ENCODE measurements around the gene CSPG4.
"Not testable (repeated sequence)": the region's sequence is repeated elsewhere in the genome, so short reads cannot be mapped to it uniquely, and the experiment has no call there.

The CSPG4 gene

DNA sequence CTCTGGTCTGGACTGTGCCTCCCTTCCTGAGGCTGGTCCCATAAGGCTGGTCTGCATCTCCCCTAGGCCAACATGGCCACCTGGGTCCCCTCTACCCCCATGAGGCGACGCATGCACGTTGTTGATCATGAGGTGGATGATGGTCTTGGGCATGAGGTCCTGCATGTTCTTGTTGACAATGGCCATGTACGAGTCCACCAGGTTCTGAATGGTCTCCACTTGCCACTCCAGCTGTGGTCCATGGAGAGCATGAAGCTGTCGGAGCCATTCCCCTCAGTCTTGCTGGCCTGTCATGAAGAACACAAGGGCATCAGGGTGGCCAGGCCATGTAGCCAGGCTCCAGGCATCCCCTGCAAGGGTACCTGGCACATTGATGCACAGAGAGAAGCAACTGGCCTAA is 27.1 kb upstream of the CSPG4 start:
- DNase-seq, result no peak

DNA sequence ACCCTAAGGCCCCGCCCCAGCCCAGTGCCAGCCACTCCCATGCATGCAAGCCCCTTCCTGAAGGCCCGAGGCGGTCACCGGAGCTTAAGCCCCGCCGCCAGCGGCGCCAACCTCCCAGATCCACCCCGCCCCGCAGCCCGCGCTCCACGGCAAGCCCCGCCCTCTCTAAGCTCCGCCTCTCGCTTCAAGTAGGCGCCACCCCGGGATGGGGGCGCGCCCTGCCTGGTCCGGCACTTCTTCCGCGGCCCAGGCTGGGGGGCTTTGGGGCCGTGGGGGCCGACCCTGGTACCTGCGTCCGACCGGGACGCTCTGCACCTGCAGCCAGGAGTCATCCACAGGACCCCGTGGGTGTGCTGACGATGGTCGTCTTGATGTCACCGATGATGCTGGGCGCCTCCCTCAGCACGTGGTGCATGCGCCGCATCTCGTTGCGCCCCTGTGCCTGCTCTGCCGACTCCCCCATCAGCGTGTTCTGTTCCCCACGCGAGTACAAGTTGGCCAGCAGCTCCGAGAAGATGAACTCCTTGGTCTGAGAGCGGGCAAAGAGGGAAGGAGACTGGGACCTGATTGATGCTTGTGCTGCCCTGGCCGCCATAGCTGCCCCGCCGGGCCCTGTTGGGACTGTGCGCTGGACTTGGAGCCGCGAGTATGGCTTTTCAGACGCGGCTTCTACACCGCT is 26.1 kb upstream of the CSPG4 start:
- peak; percentile 46 for DNase-seq

DNA sequence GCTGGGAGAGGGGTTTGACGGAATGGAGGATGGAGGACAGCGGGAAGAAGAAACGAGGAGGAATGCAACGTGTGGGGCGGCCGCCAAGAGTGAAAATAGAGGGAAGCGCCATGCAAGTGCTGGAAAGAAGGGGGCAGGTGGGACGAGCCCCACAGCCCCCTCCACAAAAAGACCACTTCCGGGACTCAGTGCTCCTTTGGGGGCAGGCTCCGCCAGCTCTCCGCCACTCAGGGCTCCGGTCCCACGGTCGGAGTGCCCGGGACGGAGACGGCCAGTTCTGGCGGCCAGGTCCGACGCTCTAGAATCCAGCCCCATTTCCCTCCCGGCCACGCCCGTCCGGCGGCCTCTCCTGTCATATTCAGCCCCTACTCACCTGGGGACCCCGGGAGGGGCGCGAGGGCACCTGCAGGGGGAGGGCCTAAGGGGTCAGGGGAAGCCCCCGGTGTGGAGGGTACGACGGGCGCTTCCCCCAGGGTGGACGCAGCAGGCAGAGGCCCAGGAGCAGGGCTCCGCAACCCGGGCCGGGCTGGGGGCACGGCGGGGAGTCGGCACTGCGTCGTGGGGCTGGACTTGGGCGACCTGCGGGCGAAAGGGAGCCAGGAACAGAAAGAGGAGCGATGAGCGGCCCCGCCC is 25.5 kb upstream of the CSPG4 start:
- DNase-seq, result no peak

DNA sequence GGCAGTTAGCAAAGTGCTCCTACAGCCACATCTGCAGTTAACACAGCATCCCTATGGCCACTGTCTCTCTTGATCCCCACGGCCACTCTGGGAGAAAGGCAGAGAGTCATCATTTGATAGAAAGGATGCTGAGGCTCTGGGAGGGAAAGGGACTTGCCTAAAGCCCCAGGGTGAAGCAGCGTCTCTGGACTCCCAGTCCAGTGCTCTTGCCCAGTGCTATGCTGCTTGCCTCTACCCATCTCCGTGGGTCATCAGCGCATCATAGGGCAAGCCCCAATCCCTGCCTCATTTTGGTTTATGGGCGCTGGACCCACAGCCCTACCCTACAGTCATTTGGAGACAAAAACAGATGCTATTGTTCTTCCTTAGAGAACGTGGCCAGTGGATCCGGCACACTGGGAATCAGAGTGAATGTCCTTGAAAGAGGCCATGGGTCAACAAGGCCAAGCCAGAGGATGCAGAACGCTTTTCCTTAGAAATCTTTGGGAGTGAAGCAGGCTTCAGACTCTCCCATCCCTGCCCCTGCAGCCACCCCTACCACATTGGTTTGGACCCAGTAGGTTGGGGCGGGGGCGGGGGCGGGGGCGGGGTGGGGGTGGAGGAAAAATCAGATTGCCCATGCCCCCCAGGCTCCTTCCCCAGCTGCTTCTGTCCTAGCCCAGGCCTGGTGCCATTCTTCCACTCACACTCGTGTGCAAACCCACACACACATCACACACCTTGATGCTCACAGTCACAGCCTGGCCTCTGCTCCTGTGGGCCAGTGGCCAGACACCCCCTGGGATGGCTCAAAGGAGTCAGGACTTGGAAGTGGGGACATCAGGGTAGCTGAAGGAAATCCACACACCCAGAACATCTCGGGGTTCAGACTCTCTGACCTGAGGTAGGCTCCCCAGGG is 24.7 kb upstream of the CSPG4 start:
- DNase-seq, result not testable (repeated sequence)

DNA sequence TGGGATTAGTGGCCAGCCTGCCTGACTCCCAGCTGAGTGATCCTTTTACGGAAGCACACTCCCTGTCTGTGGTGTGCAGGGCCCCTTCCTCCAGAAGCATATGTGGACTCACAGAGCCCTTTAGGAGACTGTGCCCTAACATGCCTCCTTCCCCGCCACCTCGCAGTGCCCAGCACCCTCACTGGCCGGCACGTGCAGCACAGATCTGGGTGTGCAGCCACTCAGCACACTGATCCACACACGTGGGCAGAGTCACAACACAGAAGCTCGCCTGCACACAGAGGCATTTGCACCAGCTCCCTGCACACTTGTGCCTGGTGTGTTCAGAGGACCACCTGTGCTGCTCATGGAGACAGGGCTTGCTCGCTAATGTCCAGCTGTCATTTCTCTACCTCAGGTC is 23.6 kb upstream of the CSPG4 start:
- DNase-seq, result no peak

DNA sequence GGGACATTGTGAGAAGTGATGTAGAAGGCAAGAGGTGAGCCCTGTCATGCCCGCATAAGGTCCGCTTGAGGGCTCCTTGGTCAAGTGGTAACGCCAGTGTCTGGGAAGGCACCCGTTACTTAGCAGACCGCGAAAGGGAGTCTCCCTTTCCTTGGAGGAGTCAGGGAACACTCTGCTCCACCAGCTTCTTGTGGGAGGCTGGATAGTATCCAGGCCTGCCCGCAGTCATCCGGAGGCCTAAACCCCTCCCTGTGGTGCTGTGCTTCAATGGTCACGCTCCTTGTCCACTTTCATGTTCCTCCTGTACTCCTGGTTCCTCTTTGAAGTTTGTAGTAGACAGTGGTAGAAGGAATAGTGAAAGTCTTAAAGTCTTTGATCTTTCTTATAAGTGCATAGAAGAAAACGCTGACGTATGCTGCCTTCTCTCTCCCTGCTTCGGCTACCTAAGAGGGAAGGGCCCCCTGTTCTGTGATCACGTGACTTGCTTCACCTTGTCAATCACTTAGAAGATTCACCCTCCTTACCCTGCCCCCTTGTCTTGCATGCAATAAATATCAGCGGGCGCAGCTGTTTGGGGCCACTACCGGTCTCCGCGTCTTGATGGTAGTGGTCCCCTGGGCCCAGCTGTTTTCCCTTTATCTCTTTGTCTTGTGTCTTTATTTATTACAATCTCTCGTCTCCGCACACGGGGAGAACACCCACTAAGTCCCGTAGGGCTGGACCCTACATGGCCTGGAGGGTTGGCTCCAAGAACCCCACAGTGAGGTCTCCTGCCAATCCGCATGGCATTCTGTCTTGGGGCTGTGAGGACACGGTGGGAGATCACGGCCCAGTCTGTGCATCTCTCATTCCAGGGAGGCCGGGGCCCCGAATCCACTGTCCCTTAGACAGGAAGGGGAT is 22.5 kb upstream of the CSPG4 start:
- DNase-seq, result not testable (repeated sequence)

DNA sequence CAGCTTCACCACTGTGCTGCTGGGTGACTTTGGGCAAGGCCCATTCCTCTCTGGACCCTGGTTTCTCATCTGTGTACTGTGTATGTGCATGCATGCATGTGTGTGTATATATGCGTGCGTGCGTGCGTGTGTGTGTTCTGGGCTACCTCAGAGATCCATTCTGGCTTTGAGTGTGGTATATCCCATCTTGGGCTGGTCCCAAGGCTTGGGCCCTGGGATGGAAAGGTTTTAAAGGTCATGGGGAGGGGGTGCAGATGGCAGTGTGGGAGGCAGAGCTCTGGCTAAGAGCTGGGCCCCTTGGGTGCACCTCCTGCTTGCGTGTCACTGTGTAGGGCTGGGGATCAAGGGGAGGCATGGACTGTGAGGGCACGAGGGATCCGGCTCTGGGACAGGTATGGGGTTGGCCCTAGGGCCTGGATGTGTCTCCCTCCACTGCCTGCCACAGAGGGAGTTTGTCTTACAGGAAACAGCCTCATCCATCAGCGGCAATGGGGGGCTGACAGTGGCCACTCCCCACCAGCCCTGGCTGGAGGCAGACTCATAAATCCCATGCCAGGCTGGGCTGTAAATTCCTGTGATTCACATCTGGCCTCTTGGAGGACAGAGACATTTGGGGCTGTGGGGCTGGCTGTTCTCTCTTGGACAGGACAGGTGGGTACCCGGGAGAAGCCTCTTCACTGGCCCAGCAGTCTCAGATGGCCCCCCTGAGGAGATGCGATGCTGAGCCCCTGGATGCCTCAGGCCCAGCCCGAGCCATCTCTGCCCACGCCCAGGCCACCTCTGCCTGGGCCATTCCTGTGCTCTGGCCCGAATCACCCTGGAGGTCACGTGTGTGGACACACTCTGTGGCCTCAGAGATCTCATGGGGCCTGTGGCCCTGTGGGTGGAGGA is 21.4 kb upstream of the CSPG4 start:
- no peak for DNase-seq

DNA sequence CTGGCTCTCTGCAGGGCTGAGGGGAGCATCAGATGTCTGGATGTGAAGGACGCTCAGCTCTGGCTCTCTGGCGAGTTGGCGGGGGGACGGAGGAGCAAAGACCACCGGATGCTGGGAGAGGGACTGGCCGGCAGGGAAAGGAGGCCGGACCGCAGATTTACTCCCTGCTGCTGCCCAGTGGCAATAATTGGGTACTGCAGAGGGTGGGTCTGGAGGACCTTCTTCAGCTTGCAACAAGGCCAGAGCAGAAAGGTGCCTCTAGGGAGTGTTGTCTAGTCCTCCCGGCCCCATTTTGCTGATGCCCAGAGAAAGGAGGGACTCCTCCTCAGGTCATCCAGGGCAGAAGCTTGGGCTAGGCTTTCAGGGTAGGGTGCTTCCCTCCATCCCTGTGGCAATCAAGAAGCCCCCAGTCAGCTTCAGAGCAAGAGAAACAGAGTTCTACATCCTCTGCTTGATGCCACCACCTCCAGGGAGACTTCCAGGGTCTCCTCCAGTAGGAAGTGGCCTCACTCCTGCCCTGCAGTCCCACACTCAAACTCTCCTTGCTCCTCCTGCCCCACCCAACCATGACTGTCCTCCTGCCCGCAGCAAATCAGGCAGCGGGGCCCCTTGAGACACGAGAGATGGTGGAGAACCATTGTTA is 20.3 kb upstream of the CSPG4 start:
- no peak for DNase-seq

DNA sequence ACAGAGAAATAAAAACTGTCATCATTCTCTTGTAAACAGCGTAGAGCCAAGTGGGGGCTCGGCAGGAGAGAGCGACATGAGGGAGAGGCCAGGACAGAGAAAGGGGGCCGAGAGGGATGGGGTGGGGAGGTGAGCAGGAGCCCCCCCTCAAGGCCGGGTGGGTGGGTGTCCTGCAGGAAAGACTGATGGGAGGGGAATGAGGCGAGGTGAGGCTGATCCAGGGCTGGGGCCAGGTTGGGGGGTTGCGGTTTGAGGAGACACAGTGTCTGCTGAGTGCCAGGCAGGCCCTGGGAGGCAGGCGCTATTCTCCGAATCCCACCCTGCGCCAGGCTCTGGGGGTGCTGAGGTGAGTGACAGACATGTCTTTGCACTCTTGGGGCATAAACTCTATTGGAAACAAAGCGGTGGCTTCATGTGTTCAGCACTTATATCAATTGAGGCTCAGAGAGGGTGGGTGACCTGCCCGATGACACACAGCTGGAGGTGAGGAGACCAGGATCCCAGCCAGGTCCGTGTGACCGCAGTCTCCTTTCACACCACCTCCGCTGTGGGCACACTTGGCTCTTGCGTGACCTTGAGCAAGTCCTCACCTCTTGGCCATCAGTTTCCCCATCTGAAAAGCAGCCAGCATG is 19.6 kb upstream of the CSPG4 start:
- DNase-seq, result no peak

DNA sequence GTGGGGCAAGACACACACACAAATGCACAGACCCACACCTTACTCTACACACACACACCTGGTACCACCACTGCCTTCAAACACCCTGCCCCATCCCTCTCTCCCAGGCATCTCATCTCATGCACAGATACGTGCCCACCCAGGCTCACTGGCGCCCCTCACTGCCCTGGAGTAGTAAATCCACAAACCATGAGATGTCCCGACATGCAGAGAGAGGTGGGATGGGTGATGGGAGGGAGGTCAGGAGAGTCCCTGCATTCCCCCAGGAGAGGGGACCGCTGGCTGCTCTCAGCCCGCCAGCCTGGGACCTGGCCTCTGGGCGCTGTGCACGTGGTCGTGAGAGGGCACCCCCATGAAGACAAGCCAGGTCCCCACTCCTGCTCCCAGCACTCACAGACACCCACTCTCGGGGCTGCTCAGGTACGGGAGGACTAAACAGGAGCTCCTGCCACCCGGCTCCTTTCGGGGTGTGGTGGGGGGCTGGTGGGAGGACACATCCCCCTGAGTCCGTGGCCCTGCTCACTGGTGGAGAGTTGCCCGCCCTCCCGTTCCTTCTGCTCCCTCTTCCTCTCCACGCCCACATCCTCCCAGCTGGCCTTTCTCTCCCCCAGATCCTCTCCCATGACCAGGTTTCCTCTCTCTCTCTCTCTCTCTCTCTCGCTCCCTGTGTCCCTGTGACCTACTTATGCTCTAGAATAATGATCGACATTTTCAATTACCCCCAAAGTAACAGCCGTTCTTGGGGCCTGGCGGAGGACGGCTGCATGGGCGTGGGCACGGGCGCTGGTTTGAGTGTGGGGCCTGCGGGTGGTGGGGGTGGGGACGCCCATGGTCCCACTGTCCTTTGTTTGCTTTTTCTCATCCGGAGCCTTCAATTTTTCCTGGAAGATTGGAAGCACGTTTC is 18.9 kb upstream of the CSPG4 start:
- DNase-seq, result no peak

DNA sequence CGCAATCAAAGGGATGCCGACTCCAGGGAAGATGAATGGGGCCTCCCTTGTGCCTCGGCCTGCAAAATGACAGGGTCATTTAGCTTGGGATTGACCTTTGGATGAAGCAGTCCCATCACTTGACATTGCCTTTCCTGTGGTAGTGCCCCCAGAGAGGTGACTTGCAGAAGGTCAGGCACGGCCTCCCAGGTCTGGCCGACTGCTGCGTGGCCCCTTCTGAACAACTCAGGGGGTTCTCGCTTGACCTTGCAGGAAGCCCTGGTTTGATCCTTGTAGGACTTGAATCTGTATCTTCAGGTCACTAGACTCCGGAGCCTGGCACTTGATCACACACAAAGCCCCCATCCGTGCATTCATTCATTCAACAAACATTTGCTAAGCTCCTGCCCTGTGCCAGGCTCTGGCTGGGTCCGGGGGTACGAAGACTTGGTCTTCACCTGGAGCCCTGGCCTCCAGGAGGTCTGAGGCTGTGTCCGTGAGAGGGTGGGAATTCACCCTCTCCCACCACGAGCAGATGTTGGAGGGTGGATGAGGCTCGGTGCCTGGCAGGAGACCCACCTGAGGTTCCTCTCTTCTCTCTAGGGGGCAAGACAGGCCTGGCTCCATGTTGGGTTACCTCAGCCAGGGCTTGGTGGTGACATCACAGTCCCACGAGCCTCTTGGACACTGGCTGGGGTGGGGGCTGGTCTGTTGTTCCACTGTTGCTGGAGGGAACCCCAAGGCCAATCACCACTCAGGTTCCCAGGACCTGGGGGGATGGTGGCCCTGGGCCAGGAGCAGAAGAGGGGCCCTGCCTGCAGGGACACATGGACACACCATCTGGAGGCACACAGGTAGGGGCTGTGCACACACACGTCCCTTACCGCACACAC is 18.0 kb upstream of the CSPG4 start:
- DNase-seq, result not testable (repeated sequence)

DNA sequence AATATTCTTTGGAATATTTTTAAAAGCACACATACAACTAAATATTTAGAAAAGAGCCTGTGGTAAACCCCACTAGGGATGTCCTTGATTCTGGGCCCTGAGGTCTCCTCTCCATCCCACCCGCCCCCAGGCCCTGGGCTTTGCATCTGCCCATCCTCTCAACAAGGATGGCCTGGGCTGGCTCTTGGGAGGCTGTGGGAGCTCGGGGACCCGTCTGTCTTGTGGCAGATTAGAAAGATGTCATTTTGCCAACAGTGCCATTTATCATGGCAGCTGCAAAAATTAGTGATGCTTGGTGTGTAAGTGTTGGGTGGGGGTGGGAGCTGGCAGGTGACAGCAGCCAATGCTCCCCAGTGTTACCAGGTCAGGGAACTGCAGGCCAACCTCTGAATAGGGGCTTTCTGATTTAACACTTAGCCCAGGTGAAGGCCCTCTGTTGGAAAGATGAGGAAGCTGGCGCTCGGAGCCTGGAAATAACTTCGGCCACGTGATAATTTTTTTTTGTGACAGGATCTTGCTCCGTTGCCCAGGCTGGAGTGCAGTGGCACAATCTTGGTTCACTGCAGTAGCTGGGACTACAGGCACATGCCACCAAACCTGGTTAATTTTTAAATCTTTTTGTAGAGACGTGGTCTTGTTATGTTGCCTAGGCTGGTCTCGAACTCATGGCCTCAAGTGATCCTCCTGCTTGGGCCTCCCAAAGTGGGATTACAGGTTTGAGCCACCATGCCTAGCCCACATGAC is 16.9 kb upstream of the CSPG4 start:
- DNase-seq, result no peak

DNA sequence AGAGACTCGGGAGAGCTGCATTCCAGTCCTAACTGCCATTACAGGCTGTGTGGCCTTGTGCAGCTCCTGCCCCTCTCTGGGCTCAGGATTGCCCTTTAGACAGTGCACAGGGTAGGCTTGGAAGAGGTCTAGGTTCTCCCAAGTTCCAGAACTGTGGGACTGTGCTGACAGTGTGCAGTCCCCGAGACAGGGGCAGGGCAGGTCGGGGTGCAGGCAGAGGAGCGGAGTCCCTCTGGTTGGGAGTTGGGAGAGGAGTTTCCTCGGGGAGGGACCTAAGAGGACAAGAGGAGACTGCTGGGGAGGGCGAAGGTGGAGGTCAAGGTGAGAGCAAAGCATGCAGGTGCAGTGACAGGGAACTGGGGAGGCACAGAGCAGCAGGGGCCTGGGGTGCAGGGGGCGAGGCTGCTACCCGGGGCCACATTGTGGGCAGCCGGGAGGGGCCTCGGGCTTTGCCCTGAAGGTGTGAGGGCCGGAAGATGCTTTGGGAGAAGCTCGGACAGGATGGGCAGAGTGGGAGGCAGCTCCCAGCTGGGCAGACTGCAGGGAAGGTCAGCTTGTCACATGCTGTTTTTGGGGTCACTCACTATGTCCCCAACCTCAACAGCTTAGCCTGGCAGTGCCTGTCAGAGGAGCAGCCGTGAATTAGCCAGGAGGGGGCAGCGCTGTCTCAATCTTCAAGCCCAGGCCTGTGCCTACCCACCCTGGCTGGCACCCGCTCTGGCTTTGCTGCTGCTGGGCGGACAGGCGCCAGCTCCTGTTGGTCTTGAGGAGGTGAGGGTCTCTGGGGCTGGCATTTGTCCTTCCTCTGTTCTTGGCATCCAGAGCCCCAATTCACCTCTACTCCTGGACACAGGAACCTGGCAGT is 15.4 kb upstream of the CSPG4 start:
- DNase-seq, result peak; percentile 8

DNA sequence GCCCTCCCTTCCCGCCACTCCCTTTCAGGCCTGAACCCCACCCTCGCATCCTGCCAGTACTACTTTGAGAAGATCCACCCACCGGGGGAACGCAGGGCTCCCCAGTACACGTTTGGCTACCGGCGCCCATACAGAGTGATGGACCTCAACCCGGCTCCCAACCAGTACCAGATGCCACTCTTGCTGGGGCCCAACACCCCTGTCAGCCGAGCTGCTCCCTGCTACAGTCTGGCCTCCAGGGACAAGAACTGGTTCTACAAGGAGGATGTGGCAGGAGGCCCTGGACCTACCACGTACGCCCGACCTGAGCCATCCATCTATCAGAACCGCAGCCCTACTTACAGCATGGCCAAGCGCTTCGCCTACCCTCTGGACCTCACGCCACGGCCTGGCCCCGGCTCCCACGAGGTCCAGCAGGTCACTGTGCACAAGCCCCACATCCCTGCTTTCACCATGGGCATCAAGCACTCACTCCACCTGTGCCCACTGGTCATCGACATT is 14.4 kb upstream of the CSPG4 start:
- DNase-seq, result no peak

DNA sequence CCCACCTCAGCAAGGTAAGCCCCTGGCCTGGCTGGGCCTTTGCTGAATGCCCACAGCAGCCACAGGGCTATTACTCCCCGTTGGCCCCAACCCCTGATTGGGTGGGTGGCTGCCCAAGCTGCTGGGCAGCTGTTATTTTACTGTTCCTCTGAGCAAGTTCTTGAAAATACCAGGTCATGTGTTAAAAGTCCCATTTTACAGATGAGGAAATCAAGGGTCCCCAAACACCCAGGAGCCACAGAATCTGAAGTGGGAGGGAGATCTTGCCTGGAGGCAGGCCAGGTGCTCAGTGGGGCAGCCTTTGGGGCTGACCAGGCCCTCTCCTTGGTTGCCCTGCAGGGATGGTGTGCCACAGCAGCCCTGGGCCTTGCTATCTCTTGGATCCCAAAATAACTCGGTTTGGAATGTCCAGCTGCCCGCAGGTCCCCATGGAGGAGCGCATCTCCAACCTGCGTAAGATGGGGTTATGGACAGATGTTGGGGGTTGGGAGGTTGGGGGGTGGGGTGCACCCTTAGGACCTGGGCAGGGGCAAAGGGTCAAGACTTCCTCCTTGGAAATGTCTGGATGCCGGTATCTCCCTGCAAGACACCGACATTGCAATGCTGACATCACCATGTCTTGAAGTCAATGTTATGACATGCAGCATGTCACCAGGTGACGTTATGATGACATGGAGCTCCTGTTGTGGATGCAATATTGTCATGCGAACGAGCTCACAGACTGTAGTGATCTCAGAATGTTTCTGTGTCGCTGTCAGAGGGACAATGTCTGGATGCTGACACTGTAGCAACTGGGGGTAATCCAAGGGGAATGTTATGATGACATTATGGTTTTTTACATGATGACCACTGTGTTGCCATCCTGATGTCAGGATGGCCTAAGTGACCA is 13.3 kb upstream of the CSPG4 start:
- DNase-seq, result no peak
